ENCODE data around the gene PRIMPOL.

The PRIMPOL gene

GRCh38 chr4:184668511-184669114 lies 19.1 kb downstream of the PRIMPOL start:
- no peak for FAIRE-seq

DNA sequence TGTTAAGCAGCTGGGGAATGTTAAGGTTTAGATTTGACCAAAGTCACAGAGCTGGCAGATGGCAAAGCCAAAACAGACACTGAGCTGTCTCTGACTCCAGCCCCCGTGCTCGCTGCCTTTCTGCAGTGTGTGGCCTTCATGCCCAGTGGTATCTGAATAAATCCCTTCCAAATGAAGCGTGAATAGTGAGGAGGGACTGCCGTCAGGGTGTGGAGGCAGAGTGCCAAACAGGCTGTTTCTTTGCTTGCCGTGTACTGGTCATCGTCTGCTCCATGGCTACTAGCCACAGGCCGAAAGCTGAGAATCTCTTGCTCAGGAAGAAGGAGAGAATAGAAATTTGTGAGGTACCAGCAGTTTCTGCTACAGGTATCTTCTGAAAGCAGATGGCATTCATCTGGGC lies 19.7 kb downstream of the PRIMPOL start:
- FAIRE-seq: no peak

- FAIRE-seq: no peak
These were observed 21.6 kb downstream of the PRIMPOL start for GRCh38 chr4:184671101-184671500.

GRCh38 chr4:184672741-184673140 lies 23.2 kb downstream of the PRIMPOL start:
- no peak for FAIRE-seq

DNA sequence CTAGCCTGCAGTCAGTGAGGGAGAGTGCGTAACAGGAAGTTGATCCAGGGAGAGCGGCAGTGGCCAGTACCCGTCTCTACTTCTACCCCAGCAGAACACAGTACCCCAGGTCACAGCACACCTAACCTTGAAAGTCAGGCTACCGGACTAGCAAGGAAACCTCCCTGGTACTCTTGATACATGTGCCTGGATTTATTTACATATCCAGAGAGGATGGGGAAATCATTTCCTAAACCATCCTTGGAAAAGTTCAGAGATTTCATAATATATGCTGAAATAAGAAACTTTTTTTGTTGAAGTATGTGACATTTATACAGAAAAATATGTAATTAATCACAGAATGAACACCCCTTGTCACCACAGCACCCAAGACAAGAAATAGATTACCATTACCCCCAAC lies 24.5 kb downstream of the PRIMPOL start:
- FAIRE-seq: no peak

DNA sequence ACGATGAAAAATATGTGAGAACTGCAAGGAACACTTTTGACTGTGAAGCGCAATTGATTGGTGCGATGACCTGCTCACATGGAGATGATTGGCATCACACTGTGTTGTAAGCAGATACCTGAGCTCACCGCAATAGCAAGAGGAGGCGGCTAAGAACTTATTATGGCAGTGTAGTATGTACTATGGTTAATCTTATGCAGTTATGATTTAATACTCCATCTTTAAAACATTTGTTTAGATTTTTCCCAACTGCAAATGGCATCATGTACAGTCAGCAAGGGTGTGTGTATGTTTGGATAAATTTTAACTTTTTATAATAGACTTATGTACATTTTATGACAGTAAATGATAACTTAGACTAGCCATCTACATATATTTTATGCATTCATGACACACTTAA lies 25.5 kb downstream of the PRIMPOL start:
- FAIRE-seq: no peak

DNA sequence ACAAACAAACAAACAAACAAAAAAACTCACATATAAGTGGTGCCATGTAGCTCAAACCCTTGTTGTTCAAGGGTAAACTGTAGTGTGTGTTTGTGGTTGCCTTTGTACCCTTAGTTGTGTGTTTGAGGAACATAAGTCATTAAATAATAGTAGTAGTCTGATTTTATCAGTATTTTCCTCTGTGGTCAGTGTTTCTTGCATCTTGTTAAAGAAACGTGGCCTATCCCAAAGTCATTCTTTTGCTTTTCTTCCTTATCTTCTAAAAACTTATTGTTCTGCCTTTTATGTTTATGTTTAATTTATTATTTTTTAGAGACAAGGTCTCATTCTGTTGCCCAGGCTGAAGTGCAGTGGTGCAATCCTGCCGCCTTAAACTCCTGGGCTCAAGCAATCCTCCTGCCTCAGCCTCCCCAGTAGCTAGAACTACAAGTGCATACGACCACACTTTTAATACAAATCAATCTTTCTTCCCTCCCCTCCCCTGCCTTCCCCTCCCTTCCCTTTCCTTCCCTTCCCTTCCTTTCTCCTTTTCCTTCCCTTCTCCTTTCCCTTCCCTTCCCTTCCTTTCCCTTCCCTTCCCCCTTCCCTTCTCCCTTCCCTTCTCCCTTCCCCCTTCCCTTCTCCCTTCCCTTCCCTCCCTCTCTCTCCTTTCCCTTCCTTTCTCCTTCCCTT lies 26.4 kb downstream of the PRIMPOL start:
- no peak for FAIRE-seq

- FAIRE-seq: no peak
These were observed 31.2 kb downstream of the PRIMPOL start for GRCh38 chr4:184680698-184681097.

- no peak for FAIRE-seq
These were observed 32.4 kb downstream of the PRIMPOL start for GRCh38 chr4:184681916-184682315.

DNA sequence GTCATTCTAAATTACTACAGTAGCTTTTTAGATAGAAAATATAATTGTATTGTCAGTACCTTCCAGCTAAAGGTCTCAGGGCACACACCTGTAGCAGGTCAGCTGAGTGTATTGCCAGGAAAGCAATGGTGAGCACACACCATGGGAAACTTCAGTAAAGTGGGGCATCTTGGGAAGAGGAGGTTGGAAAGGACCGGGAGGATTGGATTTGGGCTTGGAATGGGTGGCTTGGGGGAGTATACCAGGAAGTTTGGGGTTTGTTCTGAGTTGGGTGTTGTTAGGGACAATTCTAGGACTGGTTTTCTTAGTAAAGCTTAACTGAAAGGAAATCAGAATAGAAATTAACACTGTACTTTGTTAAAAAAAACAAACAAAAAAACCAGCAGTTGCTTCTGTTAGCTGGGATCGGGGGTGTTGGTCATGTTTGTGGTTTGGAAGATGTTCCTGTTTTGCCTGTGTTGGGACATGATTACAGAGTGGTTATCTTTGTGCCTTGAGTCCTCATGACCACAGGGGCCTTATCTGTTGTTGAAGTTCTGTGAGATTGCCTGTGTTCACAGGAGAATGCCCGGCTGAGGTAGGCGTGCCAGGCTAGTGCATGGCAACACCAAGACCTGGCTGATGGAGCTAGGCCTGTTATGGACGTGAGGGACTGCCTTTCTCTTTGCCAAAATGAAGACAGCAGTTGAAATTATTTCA lies 35.1 kb downstream of the PRIMPOL start:
- FAIRE-seq: no peak

DNA sequence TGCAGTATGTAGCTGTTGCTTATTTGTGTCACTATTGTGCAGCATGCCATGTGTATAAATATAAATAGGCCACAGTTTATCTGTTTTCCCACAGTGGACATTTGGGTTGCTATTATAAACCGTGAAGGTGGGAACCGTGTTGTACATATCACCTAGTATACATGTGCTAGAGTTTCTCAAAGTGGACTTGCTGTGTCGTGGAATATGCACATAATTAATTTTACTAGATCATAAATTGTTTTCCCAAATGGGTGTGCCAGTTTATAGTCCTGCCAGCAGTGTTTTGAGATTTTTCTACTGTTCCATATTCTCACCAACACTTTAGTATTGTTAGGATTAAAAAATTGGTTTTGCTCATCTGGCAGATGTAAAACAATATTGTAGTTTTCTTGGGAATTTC lies 38.5 kb downstream of the PRIMPOL start:
- no peak for FAIRE-seq

DNA sequence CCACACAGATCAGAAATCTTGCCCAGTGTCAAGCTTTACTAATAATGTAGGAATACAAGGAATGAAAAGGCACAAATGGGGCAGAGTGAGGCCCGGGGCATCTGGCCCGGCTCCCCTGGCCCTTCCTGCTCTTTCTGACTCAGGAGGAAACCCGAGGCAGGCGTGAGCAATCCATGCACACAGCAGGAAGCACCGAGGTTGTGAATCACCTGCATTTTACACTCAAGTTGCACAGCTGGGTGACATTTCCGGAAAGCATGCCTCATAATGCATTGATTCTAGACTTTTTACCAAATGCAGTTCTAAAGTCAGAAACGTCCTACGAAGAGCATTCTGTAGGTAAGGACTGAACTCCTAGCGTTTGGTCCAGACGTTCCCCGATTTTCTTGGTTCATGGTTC lies 38.9 kb downstream of the PRIMPOL start:
- FAIRE-seq: no peak

GRCh38 chr4:184689681-184690080 lies 40.1 kb downstream of the PRIMPOL start:
- FAIRE-seq: no peak

DNA sequence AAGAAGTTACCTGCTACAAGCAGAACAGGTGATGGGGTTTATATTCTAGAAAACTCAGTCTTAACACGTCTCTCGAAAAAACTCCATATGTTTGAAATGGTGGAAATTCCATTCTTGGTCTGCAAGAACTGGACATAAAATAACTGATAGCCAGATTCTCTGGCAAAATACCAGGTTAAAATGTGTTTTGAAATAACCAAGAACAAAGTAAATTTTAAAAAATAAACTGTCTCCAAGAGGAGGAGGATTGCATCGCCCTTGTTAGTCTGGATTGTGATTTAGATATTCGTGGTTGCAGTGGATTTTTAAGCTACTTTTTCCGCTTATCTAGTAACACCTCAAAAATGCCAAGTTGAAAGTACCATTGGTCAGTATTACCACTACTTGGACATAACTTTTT lies 43.5 kb downstream of the PRIMPOL start:
- FAIRE-seq: no peak

GRCh38 chr4:184694412-184694956 lies 44.9 kb downstream of the PRIMPOL start:
- FAIRE-seq: peak; percentile 62

- no peak for FAIRE-seq
These were observed 45.8 kb downstream of the PRIMPOL start for GRCh38 chr4:184695178-184695896.

GRCh38 chr4:184697956-184698355 lies 48.4 kb downstream of the PRIMPOL start:
- FAIRE-seq: no peak

GRCh38 chr4:184699941-184700340 lies 50.4 kb downstream of the PRIMPOL start:
- FAIRE-seq: no peak

- no peak for FAIRE-seq
These were observed 52.6 kb downstream of the PRIMPOL start for GRCh38 chr4:184702114-184702513.

DNA sequence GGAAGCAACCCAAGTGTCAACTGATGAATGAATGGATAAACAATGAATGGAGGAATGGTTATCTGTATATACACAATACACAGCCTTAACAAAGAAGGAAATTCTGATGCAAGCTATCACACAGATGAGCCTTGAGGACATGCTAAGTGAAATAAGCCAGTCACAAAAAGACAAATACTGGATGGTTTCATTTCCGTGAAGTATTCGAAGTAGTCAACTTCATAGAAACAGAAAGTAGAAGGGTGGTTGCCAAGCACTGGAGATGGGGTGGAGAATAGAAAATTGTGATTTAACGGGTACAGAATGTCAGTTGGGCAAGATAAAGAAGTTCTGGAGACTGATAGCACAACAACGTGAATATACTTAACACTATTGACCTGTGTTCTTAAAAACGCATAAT lies 56.2 kb downstream of the PRIMPOL start:
- no peak for FAIRE-seq

GRCh38 chr4:184706453-184706852 lies 56.9 kb downstream of the PRIMPOL start:
- no peak for FAIRE-seq

- no peak for FAIRE-seq
These were observed 62.8 kb downstream of the PRIMPOL start for GRCh38 chr4:184712322-184712721.

- no peak for FAIRE-seq
These were observed 64.3 kb downstream of the PRIMPOL start for GRCh38 chr4:184713887-184714286.
